SU-DHL-6 (cell line): Measurements from ENCODE around the gene ZNF792.

Experiments
- EZH2phosphoT487 ChIP-seq: fragments of 200-600 bp; sonication (generic), shearing (Covaris generic); conservative IDR thresholded peaks from 2 replicates; pipeline ENCODE4 v1.6.1; 2018; ENCODE audit warnings: mild to moderate bottlenecking, antibody characterized with exemption, low read length, moderate library complexity, mixed read lengths
- TF ChIP-seq, protein P1 (sequence below): fragments of 200-600 bp; sonication (generic); IDR thresholded peaks from one replicate; pipeline ENCODE4 v1.5.1; 2017; ENCODE audit warnings: antibody characterized with exemption, mild to moderate bottlenecking, low read length, moderate library complexity; ENCODE audit not compliant: insufficient read depth, poor library complexity, severe bottlenecking

DNA sequence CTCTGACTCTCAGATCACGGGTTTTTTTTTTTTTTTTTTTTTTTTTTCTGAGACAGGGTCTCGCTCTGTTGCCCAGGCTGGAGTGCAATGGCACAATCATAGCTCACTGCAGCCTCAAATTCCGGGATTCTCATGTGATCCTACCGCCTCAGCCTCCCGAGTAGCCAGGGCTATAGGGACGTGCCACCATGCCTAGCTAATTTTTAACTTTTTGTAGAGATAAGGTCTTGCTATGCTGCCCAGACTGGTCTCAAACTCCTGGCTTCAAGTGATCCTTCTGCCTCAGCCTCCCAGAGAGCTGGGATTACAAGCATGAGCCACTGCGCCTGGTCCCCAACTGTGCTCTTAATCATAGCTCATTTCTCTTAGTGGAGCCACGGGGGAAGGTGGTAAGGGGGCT is 31.5 kb upstream of the ZNF792 start:
- TF ChIP-seq, protein P1, sequence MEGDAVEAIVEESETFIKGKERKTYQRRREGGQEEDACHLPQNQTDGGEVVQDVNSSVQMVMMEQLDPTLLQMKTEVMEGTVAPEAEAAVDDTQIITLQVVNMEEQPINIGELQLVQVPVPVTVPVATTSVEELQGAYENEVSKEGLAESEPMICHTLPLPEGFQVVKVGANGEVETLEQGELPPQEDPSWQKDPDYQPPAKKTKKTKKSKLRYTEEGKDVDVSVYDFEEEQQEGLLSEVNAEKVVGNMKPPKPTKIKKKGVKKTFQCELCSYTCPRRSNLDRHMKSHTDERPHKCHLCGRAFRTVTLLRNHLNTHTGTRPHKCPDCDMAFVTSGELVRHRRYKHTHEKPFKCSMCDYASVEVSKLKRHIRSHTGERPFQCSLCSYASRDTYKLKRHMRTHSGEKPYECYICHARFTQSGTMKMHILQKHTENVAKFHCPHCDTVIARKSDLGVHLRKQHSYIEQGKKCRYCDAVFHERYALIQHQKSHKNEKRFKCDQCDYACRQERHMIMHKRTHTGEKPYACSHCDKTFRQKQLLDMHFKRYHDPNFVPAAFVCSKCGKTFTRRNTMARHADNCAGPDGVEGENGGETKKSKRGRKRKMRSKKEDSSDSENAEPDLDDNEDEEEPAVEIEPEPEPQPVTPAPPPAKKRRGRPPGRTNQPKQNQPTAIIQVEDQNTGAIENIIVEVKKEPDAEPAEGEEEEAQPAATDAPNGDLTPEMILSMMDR: no peak
- TF ChIP-seq EZH2phosphoT487: no peak
